Epithelial cell of proximal tubule (primary cell): ENCODE results near the gene HOXD1. TPM values are rescaled to one million over a fixed set of nuclear protein-coding genes. Genes with fewer than 3 reads are reported as not detected.

Experiments used
- DNase-seq: peaks from one replicate; pipeline ENCODE4 v3.0.0-alpha.2; 2011; ENCODE audit warnings: low read depth
- H3K4me3 ChIP-seq: 2 replicates; pipeline ENCODE4 v1.5.1; 2011; ENCODE audit warnings: low read depth, mild to moderate bottlenecking, low read length
- CTCF ChIP-seq: conservative IDR thresholded peaks from 2 replicates; pipeline ENCODE4 v1.5.1; 2012; ENCODE audit warnings: low read depth, mild to moderate bottlenecking, low read length
- total RNA-seq: library from RNA; depleted of rRNA; stranded (reverse); fragments of >200 nt; gene quantifications from 2 replicates; pipeline ENCODE4 v1.2.3, GENCODE V29; 2015

HOXD1 gene
- total RNA-seq, result 9.3 and 10.2 TPM in 2 replicates

- no peak for DNase-seq
- TF ChIP-seq CTCF, result no peak
- peak within 1 kb of the TSS; percentile 69 for H3K4me3 ChIP-seq
Observed at GRCh38 chr2:176187899-176188773, at the start of gene HOXD1. TSS of gene HOXD1 (plus strand) at chr2:176188668. CDS start at chr2:176188802, 134 bp downstream.

DNA sequence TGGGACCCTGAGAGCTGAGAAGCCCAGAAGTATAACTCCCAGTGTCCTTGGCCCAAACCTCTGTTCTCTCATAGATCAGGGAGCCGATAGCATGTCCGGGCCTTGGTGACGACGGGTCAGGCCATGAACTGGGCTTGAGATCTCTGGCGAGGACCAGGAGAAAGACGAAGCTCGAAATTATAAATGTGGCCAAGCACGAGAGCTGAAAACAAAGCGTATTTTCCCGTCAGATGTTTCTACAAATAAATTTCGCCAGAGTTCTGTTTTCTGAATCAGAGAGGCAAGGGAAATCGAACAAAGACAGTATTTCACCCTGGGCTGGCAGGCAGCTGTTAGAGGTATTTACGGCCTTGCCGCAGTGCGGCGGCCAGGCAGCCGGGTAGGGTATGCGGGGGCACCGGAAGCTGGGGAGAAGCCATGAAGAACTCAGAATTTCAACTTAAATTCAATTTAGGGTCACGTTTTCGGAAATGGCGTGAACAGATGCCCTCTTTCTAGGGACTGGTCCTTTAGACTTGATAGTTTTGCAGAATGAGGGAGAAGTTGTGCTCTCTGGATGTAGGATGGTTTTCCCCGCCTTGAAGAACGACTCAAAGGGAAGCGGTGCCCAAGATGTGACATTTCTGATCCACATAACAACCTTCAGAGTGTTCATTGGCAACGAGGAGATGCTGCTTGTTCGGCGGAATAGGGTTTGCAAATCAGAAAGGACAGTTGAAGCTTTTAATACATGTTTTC, 49.4 kb upstream of the HOXD1 start:
- peak overlapping the region; percentile 94 for H3K4me3 ChIP-seq
- TF ChIP-seq CTCF, result no peak
- DNase-seq, result no peak

GRCh38 chr2:176139661-176140512, 48.6 kb upstream of the HOXD1 start:
- no peak for TF ChIP-seq CTCF
- peak overlapping the region; percentile 94 for H3K4me3 ChIP-seq
- no peak for DNase-seq

GRCh38 chr2:176140513-176141317, 47.8 kb upstream of the HOXD1 start:
- DNase-seq, result no peak

DNA sequence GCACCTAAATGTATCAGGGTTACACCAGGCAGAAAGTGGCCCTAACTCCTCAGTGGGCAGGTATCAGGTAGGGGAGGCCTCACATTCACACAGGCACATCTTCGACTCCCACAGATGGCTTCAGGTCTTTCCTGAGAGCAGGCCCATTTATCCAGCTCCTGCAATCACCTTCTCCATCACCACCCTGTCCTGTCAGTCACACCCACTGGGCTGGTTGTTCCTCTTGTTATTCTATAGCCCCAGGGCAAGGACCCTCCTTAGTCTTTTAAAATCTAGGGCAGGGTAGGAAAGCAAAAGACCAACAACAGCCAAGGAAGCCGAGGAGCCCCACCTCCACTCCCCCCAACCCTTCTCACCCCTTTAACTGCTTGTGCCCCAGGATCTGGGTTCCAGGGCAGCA, 46.2 kb upstream of the HOXD1 start:
- no peak for TF ChIP-seq CTCF
- H3K4me3 ChIP-seq, result no peak overlapping the region
- DNase-seq, result no peak

More at GRCh38 chr2:176140513-176141317, 47.8 kb upstream of the HOXD1 start:
- peak; percentile 70 for TF ChIP-seq CTCF
- peak overlapping the region; percentile 94 for H3K4me3 ChIP-seq
